ENCODE results near the gene CCDC178. TPM values are rescaled to one million over a fixed set of nuclear protein-coding genes. Genes with fewer than 3 reads are reported as not detected.

CCDC178 gene
- total RNA-seq, 2 donors from 2014 or later: 0.33 to 9.9 TPM

DNA sequence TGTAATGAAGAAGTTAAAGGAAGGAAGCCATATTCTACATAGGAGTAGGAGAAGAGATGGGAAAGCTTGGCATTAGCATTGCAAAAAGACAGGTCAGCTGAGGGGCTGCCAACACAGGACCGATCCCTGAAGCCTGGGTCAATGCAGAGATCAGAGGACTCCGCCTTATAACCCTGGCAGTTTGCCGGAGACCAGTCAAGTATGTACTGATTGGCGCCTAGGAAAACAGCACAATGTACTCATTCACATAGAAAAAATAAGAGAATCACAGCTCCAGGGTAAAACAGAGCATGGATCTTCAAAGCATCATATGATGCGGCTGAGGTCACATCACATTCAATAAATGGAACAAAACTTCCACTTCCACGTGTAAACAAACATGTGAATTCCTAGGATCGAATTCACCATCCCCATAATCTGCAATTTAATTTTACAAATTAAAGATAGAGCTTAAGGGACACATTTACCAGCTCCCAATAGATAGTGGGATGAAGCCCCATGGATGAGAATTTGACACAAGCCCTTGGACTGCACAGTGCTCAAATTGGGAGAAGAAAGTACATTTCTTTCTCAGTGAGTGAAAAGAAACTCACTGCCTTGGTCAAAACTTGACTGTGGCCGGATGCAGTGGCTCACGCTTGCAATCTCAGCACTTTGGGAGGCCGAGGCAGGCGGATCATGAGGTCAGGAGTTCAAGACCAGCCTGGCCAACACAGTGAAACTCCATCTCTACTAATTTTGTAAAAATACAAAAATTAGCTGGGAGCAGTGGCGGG lies 532.7 kb downstream of the CCDC178 start:
- Histone ChIP-seq H3K36me3 (replicated peaks in 1 of 2; ENCODE audit: insufficient read depth in 1 of 2, low read depth in 2 of 2) (no peaks in the 10 kb centered on the region), H3K27ac (no peak overlapping the region), H3K9me3 (no peaks in the 10 kb centered on the region), H3K4me3 (no peak overlapping the region), H3K4me1 (no peaks in the 10 kb centered on the region), H3K27me3 (no peaks in the 10 kb centered on the region)
- intact Hi-C loops (cut with DNase I): no loop called here
- TF ChIP-seq POLR2A (IDR thresholded peaks at IDR 0.05) (no peak), CTCF (IDR thresholded peaks at IDR 0.05) (no peak)
- DNase-seq (no peak), ATAC-seq (no peak)
- WGBS, 2 donors: 72 to 76% methylated on average over 12 of the region's 12 CpGs

DNA sequence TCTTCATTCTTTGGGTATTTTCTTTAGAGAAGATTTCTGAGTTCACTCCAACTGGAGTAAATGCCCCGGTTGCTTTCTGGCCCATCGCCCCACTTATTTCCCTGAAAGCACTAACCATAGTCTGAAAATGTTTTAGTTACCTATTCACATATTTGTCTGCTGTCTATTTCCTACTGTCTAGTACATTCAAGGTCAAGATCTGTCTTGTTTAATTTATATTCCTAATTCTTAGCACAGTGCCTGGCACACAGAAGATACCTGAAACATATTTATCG lies 533.3 kb downstream of the CCDC178 start:
- Histone ChIP-seq H3K27me3 (no peaks in the 10 kb centered on the region), H3K4me1 (no peaks in the 10 kb centered on the region), H3K4me3 (no peak overlapping the region), H3K9me3 (no peaks in the 10 kb centered on the region), H3K27ac (no peak overlapping the region), H3K36me3 (replicated peaks in 1 of 2; ENCODE audit: insufficient read depth in 1 of 2, low read depth in 2 of 2) (no peaks in the 10 kb centered on the region)
- 63 to 86% methylated on average over 3 of the region's 3 CpGs for WGBS, 2 donors
- intact Hi-C loops (cut with DNase I): no loop called here
- DNase-seq: no peak
- no peak for ATAC-seq
- TF ChIP-seq POLR2A (IDR thresholded peaks at IDR 0.05) (no peak), CTCF (IDR thresholded peaks at IDR 0.05) (no peak)

GRCh38 chr18:32906506-32907310 lies 533.8 kb downstream of the CCDC178 start:
- no peaks in the 10 kb centered on the region for H3K4me1 ChIP-seq
- H3K27me3 ChIP-seq: no peaks in the 10 kb centered on the region
- TF ChIP-seq POLR2A (IDR thresholded peaks at IDR 0.05) (no peak), CTCF (IDR thresholded peaks at IDR 0.05) (no peak)
- DNase-seq (no peak), ATAC-seq (no peak)
- H3K27ac ChIP-seq: no peak overlapping the region
- no peaks in the 10 kb centered on the region for H3K36me3 ChIP-seq (replicated peaks in 1 of 2; ENCODE audit: insufficient read depth in 1 of 2, low read depth in 2 of 2)
- intact Hi-C loops (cut with DNase I): no loop called here
- H3K9me3 ChIP-seq: no peaks in the 10 kb centered on the region
- no peak overlapping the region for H3K4me3 ChIP-seq
- WGBS, 2 donors: 70 to 79% methylated on average over 10 of the region's 10 CpGs

DNA sequence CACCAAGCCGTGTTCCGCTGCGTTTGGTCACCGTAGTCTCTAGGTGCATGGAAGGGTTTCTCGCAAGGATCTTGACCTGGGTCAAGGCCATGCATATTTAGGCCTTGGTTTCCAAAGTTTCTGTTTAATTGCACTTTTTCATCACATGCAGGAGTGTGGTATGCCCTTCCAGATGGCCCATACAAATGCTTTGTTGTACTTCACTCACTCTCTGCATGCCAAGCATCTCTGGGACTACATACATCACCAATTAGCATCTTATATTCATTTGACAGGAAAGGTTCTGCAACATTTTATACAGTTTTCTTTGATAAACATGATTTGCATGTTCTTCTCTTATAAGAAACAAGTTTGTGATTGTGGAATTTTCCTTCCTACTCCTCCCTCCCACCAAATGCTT lies 534.9 kb downstream of the CCDC178 start:
- 81 to 82% methylated on average over 5 of the region's 5 CpGs for WGBS, 2 donors

More for the DNA sequence above, 534.9 kb downstream of the CCDC178 start:
- intact Hi-C loops (cut with DNase I): no loop called here
- Histone ChIP-seq H3K36me3 (replicated peaks in 1 of 2; ENCODE audit: insufficient read depth in 1 of 2, low read depth in 2 of 2) (no peaks in the 10 kb centered on the region), H3K9me3 (no peaks in the 10 kb centered on the region), H3K4me3 (no peak overlapping the region), H3K27ac (no peak overlapping the region), H3K27me3 (no peaks in the 10 kb centered on the region), H3K4me1 (no peaks in the 10 kb centered on the region)
- TF ChIP-seq CTCF (IDR thresholded peaks at IDR 0.05): no peak
- no peak for TF ChIP-seq POLR2A (IDR thresholded peaks at IDR 0.05)
- no peak for DNase-seq
- no peak for ATAC-seq
